ENCODE results near the gene EDAR. TPM values are rescaled to one million over a fixed set of nuclear protein-coding genes. Genes with fewer than 3 reads are reported as not detected.

Gene EDAR
- total RNA-seq, 1 donor from 2014 or later, result not detected

- H3K4me3 Mint-ChIP-seq (ENCODE audit: unreplicated experiment), result no peak overlapping the region
- no peak overlapping the region for H3K4me2 ChIP-seq (ENCODE audit: low read length)
- FAIRE-seq, result no peak
- peaks cover 35% of the 10 kb centered on the region for H3K27me3 ChIP-seq (ENCODE audit: insufficient read depth, low read length)
- peaks cover 51% of the 10 kb centered on the region for H3K27me3 Mint-ChIP-seq (ENCODE audit: low read depth, unreplicated experiment)
- no peak overlapping the region for H3K9ac ChIP-seq (ENCODE audit: low read length)
- no peak overlapping the region for H2AFZ ChIP-seq (ENCODE audit: low read depth, low read length)
- H4K20me1 ChIP-seq (ENCODE audit: insufficient read depth, low read length), result no peaks in the 10 kb centered on the region
- H3K27ac Mint-ChIP-seq (ENCODE audit: unreplicated experiment), result no peak overlapping the region
- H3K4me3 ChIP-seq (ENCODE audit: insufficient read depth, low read depth, low read length), result no peak overlapping the region
- H3K4me1 Mint-ChIP-seq (ENCODE audit: low read depth, unreplicated experiment), result no peaks in the 10 kb centered on the region
- H3K9me3 ChIP-seq (ENCODE audit: insufficient read depth, low read depth, low read length), result no peaks in the 10 kb centered on the region
- no peak for DNase-seq (ENCODE audit: low read depth)
- H3K36me3 ChIP-seq (ENCODE audit: insufficient read depth, low read length), result no peaks in the 10 kb centered on the region
- H3K36me3 Mint-ChIP-seq (ENCODE audit: low read depth, unreplicated experiment), result no peaks in the 10 kb centered on the region
- no peaks in the 10 kb centered on the region for H3K9me3 Mint-ChIP-seq (ENCODE audit: unreplicated experiment)
- no peaks in the 10 kb centered on the region for H3K79me2 ChIP-seq (ENCODE audit: insufficient read depth, low read length)
- H3K4me1 ChIP-seq (ENCODE audit: insufficient read depth, low read length), result no peaks in the 10 kb centered on the region
- H3K27ac ChIP-seq (ENCODE audit: low read depth, low read length), result no peak overlapping the region
- TF ChIP-seq, protein P1, sequence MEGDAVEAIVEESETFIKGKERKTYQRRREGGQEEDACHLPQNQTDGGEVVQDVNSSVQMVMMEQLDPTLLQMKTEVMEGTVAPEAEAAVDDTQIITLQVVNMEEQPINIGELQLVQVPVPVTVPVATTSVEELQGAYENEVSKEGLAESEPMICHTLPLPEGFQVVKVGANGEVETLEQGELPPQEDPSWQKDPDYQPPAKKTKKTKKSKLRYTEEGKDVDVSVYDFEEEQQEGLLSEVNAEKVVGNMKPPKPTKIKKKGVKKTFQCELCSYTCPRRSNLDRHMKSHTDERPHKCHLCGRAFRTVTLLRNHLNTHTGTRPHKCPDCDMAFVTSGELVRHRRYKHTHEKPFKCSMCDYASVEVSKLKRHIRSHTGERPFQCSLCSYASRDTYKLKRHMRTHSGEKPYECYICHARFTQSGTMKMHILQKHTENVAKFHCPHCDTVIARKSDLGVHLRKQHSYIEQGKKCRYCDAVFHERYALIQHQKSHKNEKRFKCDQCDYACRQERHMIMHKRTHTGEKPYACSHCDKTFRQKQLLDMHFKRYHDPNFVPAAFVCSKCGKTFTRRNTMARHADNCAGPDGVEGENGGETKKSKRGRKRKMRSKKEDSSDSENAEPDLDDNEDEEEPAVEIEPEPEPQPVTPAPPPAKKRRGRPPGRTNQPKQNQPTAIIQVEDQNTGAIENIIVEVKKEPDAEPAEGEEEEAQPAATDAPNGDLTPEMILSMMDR (IDR thresholded peaks at IDR 0.05; ENCODE audit: insufficient read depth, low read depth, low read length), result no peak
- no peak for TF ChIP-seq EZH2 (IDR thresholded peaks at IDR 0.05; ENCODE audit: insufficient read depth, low read length)
Measured at GRCh38 chr2:108936866-108937265, 52.2 kb downstream of the EDAR start.

- DNase-seq (ENCODE audit: low read depth) (no peak), FAIRE-seq (no peak)
- H3K79me2 ChIP-seq (ENCODE audit: insufficient read depth, low read length), result no peaks in the 10 kb centered on the region
- TF ChIP-seq, protein P1 (IDR thresholded peaks at IDR 0.05; ENCODE audit: insufficient read depth, low read depth, low read length), result no peak
- TF ChIP-seq EZH2 (IDR thresholded peaks at IDR 0.05; ENCODE audit: insufficient read depth, low read length), result no peak
- H3K27me3 Mint-ChIP-seq (ENCODE audit: low read depth, unreplicated experiment), result peaks cover 54% of the 10 kb centered on the region
- no peak overlapping the region for H3K4me3 ChIP-seq (ENCODE audit: insufficient read depth, low read depth, low read length)
- H3K4me1 ChIP-seq (ENCODE audit: insufficient read depth, low read length), result no peaks in the 10 kb centered on the region
- no peak overlapping the region for H3K27ac ChIP-seq (ENCODE audit: low read depth, low read length)
- H2AFZ ChIP-seq (ENCODE audit: low read depth, low read length), result no peak overlapping the region
- H3K9me3 ChIP-seq (ENCODE audit: insufficient read depth, low read depth, low read length), result no peaks in the 10 kb centered on the region
- no peaks in the 10 kb centered on the region for H3K36me3 ChIP-seq (ENCODE audit: insufficient read depth, low read length)
- no peak overlapping the region for H3K9ac ChIP-seq (ENCODE audit: low read length)
- H3K36me3 Mint-ChIP-seq (ENCODE audit: low read depth, unreplicated experiment), result no peaks in the 10 kb centered on the region
- no peak overlapping the region for H3K4me2 ChIP-seq (ENCODE audit: low read length)
- no peaks in the 10 kb centered on the region for H3K4me1 Mint-ChIP-seq (ENCODE audit: low read depth, unreplicated experiment)
- peaks cover 40% of the 10 kb centered on the region for H3K27me3 ChIP-seq (ENCODE audit: insufficient read depth, low read length)
- no peaks in the 10 kb centered on the region for H4K20me1 ChIP-seq (ENCODE audit: insufficient read depth, low read length)
- no peak overlapping the region for H3K4me3 Mint-ChIP-seq (ENCODE audit: unreplicated experiment)
- no peaks in the 10 kb centered on the region for H3K9me3 Mint-ChIP-seq (ENCODE audit: unreplicated experiment)
- no peak overlapping the region for H3K27ac Mint-ChIP-seq (ENCODE audit: unreplicated experiment)
Measured at GRCh38 chr2:108936076-108936864, 52.8 kb downstream of the EDAR start.

- FAIRE-seq (no peak), DNase-seq (ENCODE audit: low read depth) (no peak)
- Histone ChIP-seq H3K4me1 (ENCODE audit: insufficient read depth, low read length) (no peaks in the 10 kb centered on the region), H3K4me3 (ENCODE audit: insufficient read depth, low read depth, low read length) (no peak overlapping the region), H3K27me3 (ENCODE audit: insufficient read depth, low read length) (peaks cover 44% of the 10 kb centered on the region), H2AFZ (ENCODE audit: low read depth, low read length) (no peak overlapping the region), H3K9ac (ENCODE audit: low read length) (no peak overlapping the region), H4K20me1 (ENCODE audit: insufficient read depth, low read length) (no peaks in the 10 kb centered on the region), H3K79me2 (ENCODE audit: insufficient read depth, low read length) (no peaks in the 10 kb centered on the region), H3K36me3 (ENCODE audit: insufficient read depth, low read length) (no peaks in the 10 kb centered on the region), H3K9me3 (ENCODE audit: insufficient read depth, low read depth, low read length) (no peaks in the 10 kb centered on the region), H3K4me2 (ENCODE audit: low read length) (no peak overlapping the region), H3K27ac (ENCODE audit: low read depth, low read length) (no peak overlapping the region)
- H3K4me1 Mint-ChIP-seq (ENCODE audit: low read depth, unreplicated experiment), result no peaks in the 10 kb centered on the region
- peaks cover 56% of the 10 kb centered on the region for H3K27me3 Mint-ChIP-seq (ENCODE audit: low read depth, unreplicated experiment)
- H3K4me3 Mint-ChIP-seq (ENCODE audit: unreplicated experiment), result no peak overlapping the region
- no peak for TF ChIP-seq EZH2 (IDR thresholded peaks at IDR 0.05; ENCODE audit: insufficient read depth, low read length)
- TF ChIP-seq, protein P1 (IDR thresholded peaks at IDR 0.05; ENCODE audit: insufficient read depth, low read depth, low read length), result no peak
- no peaks in the 10 kb centered on the region for H3K9me3 Mint-ChIP-seq (ENCODE audit: unreplicated experiment)
- H3K27ac Mint-ChIP-seq (ENCODE audit: unreplicated experiment), result no peak overlapping the region
- H3K36me3 Mint-ChIP-seq (ENCODE audit: low read depth, unreplicated experiment), result no peaks in the 10 kb centered on the region
Measured at GRCh38 chr2:108935271-108935741, 53.7 kb downstream of the EDAR start.

Data from astrocyte (in vitro differentiated cells and primary cell).